ENCODE data around the gene NIFK. TPM values are rescaled to one million over a fixed set of nuclear protein-coding genes. Genes with fewer than 3 reads are reported as not detected.
A peak's percentile ranks its signal among the peaks of the same experiment; 100 is the strongest.
"Not testable (repeated sequence)": the region's sequence is repeated elsewhere in the genome, so short reads cannot be mapped to it uniquely, and the experiment has no call there.

NIFK gene
- total and polyA plus RNA-seq, 9 donors, result 45.3 to 66.4 (median 53.9) TPM

- no peaks in the 10 kb centered on the region for H3K27me3 ChIP-seq (ENCODE audit: control insufficient read depth, insufficient read depth, low read length)
- WGBS (ENCODE audit: insufficient coverage), result no CpG with 5 or more reads among the region's 1 CpG
- no peak for DNase-seq
- no peak overlapping the region for H3K27ac ChIP-seq (ENCODE audit: low read length)
- no peak overlapping the region for H3K4me3 ChIP-seq (ENCODE audit: low read length)
- no peaks in the 10 kb centered on the region for H3K9me3 ChIP-seq (replicated peaks; ENCODE audit: control insufficient read depth, low read depth, low read length)
- no peaks in the 10 kb centered on the region for H3K4me1 ChIP-seq (ENCODE audit: control insufficient read depth, insufficient read depth, low read length)
- H3K36me3 ChIP-seq (ENCODE audit: control insufficient read depth, insufficient read depth, low read length), result no peaks in the 10 kb centered on the region
Measured at GRCh38 chr2:121716126-121716525, 20.5 kb downstream of the NIFK start.

GRCh38 chr2:121711481-121711880 lies 25.2 kb downstream of the NIFK start:
- WGBS (ENCODE audit: insufficient coverage), result 73% methylated on average over 2 of the region's 3 CpGs
- H3K9me3 ChIP-seq (replicated peaks; ENCODE audit: control insufficient read depth, low read depth, low read length); H3K36me3 ChIP-seq (ENCODE audit: control insufficient read depth, insufficient read depth, low read length); H3K27ac ChIP-seq (ENCODE audit: low read length); H3K4me3 ChIP-seq (ENCODE audit: low read length); H3K27me3 ChIP-seq (ENCODE audit: control insufficient read depth, insufficient read depth, low read length); H3K4me1 ChIP-seq (ENCODE audit: control insufficient read depth, insufficient read depth, low read length); DNase-seq: not testable (repeated sequence)

- no peaks in the 10 kb centered on the region for H3K4me1 ChIP-seq (ENCODE audit: control insufficient read depth, insufficient read depth, low read length)
- 83% methylated on average over 4 of the region's 7 CpGs for WGBS (ENCODE audit: insufficient coverage)
- DNase-seq, result no peak
- no peak overlapping the region for H3K27ac ChIP-seq (ENCODE audit: low read length)
- no peak overlapping the region for H3K4me3 ChIP-seq (ENCODE audit: low read length)
- no peaks in the 10 kb centered on the region for H3K36me3 ChIP-seq (ENCODE audit: control insufficient read depth, insufficient read depth, low read length)
- no peaks in the 10 kb centered on the region for H3K9me3 ChIP-seq (replicated peaks; ENCODE audit: control insufficient read depth, low read depth, low read length)
- H3K27me3 ChIP-seq (ENCODE audit: control insufficient read depth, insufficient read depth, low read length), result no peaks in the 10 kb centered on the region
Measured at GRCh38 chr2:121710470-121711170, 26.1 kb downstream of the NIFK start.

GRCh38 chr2:121709776-121710469 lies 26.8 kb downstream of the NIFK start:
- H3K4me3 ChIP-seq (ENCODE audit: low read length), result no peak overlapping the region
- H3K27ac ChIP-seq (ENCODE audit: low read length), result no peak overlapping the region
- no peaks in the 10 kb centered on the region for H3K27me3 ChIP-seq (ENCODE audit: control insufficient read depth, insufficient read depth, low read length)
- 54% methylated on average over 4 of the region's 11 CpGs for WGBS (ENCODE audit: insufficient coverage)
- no peaks in the 10 kb centered on the region for H3K9me3 ChIP-seq (replicated peaks; ENCODE audit: control insufficient read depth, low read depth, low read length)
- no peak for DNase-seq
- H3K36me3 ChIP-seq (ENCODE audit: control insufficient read depth, insufficient read depth, low read length), result no peaks in the 10 kb centered on the region
- no peaks in the 10 kb centered on the region for H3K4me1 ChIP-seq (ENCODE audit: control insufficient read depth, insufficient read depth, low read length)

DNA sequence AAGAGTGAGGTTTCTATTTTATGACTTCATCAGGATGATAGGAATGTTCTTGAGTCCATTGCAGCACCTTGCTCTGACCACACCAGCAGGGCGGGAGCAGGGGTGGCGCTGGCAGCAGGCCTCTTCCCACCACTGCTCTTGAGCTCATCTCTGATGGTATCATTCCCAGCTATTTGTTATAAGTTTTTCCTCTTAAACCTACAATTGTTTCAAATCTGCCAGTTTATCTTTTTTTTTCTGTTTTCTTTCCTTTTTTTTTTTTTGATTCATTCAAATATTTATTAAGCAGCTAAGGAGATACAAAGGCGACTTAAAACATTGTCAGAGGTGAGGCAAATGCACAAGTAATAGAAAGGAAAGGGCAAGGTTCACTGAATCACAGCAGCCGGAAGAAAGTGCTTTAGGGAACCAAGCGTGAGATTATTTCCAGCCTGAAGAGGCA lies 28.7 kb downstream of the NIFK start:
- H3K27ac ChIP-seq (ENCODE audit: low read length), result no peak overlapping the region
- 86% methylated on average over 2 of the region's 5 CpGs for WGBS (ENCODE audit: insufficient coverage)
- no peaks in the 10 kb centered on the region for H3K27me3 ChIP-seq (ENCODE audit: control insufficient read depth, insufficient read depth, low read length)
- no peak for DNase-seq
- no peaks in the 10 kb centered on the region for H3K9me3 ChIP-seq (replicated peaks; ENCODE audit: control insufficient read depth, low read depth, low read length)
- H3K4me1 ChIP-seq (ENCODE audit: control insufficient read depth, insufficient read depth, low read length), result no peaks in the 10 kb centered on the region
- no peaks in the 10 kb centered on the region for H3K36me3 ChIP-seq (ENCODE audit: control insufficient read depth, insufficient read depth, low read length)
- H3K4me3 ChIP-seq (ENCODE audit: low read length), result no peak overlapping the region

- Histone ChIP-seq H3K27ac (ENCODE audit: low read length) (no peak overlapping the region), H3K4me3 (ENCODE audit: low read length) (no peak overlapping the region), H3K36me3 (ENCODE audit: control insufficient read depth, insufficient read depth, low read length) (no peaks in the 10 kb centered on the region), H3K4me1 (ENCODE audit: control insufficient read depth, insufficient read depth, low read length) (no peaks in the 10 kb centered on the region), H3K27me3 (ENCODE audit: control insufficient read depth, insufficient read depth, low read length) (no peaks in the 10 kb centered on the region), H3K9me3 (replicated peaks; ENCODE audit: control insufficient read depth, low read depth, low read length) (no peaks in the 10 kb centered on the region)
- no peak for DNase-seq
- 40% methylated on average over 1 of the region's 9 CpGs for WGBS (ENCODE audit: insufficient coverage)
Measured at GRCh38 chr2:121707344-121707919, 29.2 kb downstream of the NIFK start.

DNA sequence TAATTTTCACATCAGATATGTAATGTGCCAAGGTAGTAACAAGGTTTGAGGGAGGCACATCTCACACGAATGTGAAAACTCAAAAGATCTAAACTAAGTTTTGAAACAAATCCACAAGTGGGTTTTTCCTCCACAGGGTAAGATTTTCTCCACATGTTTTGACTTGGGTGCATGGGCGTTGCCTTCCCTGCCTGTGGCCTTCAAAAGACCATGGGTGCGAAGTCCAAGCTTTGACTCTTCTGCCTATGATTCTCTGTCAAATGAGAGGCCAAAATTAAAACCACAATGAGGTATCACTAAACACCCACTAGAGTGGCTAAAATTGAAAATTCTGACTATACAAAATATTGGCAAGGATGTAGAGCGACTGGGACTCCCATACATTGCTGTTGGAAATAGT lies 30.7 kb downstream of the NIFK start:
- Histone ChIP-seq H3K36me3 (ENCODE audit: control insufficient read depth, insufficient read depth, low read length) (no peaks in the 10 kb centered on the region), H3K27me3 (ENCODE audit: control insufficient read depth, insufficient read depth, low read length) (no peaks in the 10 kb centered on the region), H3K27ac (ENCODE audit: low read length) (no peak overlapping the region), H3K4me1 (ENCODE audit: control insufficient read depth, insufficient read depth, low read length) (no peaks in the 10 kb centered on the region), H3K9me3 (replicated peaks; ENCODE audit: control insufficient read depth, low read depth, low read length) (no peaks in the 10 kb centered on the region), H3K4me3 (ENCODE audit: low read length) (no peak overlapping the region)
- DNase-seq, result no peak
- 94% methylated on average over 3 of the region's 4 CpGs for WGBS (ENCODE audit: insufficient coverage)

DNA sequence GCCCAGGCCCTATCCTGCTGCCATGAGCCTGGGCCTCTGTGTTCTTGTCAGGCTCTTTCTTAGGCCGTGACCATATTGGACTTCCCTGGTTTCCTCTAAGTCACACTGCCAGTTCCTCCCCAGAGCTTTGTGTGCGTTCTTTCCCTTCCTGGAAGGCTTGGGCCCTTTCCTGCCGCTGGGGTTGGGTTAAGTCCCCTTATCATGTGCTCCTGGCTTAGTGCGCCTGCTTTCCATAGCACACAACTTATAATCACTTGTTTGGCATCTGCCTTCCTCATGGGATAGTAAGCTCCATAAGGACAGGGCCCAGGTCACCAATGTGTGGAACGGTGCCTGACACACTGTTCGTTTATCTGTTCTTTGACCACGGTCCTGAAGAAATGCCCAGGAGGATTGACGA lies 31.3 kb downstream of the NIFK start:
- no peaks in the 10 kb centered on the region for H3K9me3 ChIP-seq (replicated peaks; ENCODE audit: control insufficient read depth, low read depth, low read length)
- no peak overlapping the region for H3K4me3 ChIP-seq (ENCODE audit: low read length)
- H3K4me1 ChIP-seq (ENCODE audit: control insufficient read depth, insufficient read depth, low read length), result peaks cover under 1% of the 10 kb centered on the region
- no peaks in the 10 kb centered on the region for H3K27me3 ChIP-seq (ENCODE audit: control insufficient read depth, insufficient read depth, low read length)
- no peak for DNase-seq
- H3K27ac ChIP-seq (ENCODE audit: low read length), result no peak overlapping the region
- 68% methylated on average over 8 of the region's 8 CpGs for WGBS (ENCODE audit: insufficient coverage)
- no peaks in the 10 kb centered on the region for H3K36me3 ChIP-seq (ENCODE audit: control insufficient read depth, insufficient read depth, low read length)

GRCh38 chr2:121701761-121702160 lies 34.9 kb downstream of the NIFK start:
- H3K4me1 ChIP-seq (ENCODE audit: control insufficient read depth, insufficient read depth, low read length), result peaks cover 17% of the 10 kb centered on the region
- not testable (repeated sequence) for H3K9me3 ChIP-seq (replicated peaks; ENCODE audit: control insufficient read depth, low read depth, low read length); H3K36me3 ChIP-seq (ENCODE audit: control insufficient read depth, insufficient read depth, low read length); H3K27me3 ChIP-seq (ENCODE audit: control insufficient read depth, insufficient read depth, low read length); H3K4me3 ChIP-seq (ENCODE audit: low read length); DNase-seq; H3K27ac ChIP-seq (ENCODE audit: low read length)

DNA sequence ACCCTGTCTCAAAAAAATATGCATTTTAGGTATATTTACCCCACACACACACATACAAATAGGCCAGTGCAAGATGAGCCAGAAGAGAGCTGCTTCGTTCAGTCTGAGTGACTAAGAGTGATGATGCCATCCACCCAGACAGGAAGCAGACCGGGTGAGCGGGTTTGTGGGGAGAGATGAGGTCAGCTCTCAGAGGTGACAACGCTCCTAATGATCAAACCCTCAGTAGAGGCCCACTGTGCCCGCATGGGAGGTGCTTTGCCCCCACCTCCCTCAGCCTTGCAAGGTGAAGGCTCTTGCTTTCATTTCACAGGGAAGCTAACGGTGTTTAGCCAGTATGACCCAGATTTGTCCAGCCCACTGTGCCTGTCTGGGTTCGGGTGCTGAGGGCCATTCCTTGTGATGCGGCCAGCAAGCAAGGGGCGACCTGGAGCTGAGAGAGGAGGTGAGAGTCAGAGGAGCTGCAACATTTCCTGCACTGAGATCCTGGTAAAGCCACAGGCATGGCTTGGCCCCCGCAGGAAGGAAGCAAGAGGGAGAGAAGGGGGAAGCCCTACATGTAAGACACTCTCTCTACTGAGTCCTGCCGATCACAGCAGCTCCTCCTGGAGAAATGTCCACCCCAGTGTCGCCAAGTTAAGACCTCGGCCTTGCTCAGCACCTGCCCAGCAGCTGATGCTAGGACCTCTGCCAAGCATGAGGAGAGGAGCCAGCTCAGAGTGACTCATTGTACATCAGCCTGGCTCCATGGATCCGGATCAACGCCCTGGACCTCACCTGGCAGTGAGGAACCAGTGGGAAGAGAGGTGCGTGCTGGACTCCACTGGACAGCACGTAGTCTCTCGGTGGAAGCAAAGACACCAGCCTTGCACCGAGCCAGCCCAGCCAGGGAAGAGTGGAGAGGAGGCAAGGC lies 37.0 kb downstream of the NIFK start:
- WGBS (ENCODE audit: insufficient coverage), result 59% methylated on average over 16 of the region's 19 CpGs
- DNase-seq, result peak; percentile 43
- Histone ChIP-seq H3K4me1 (ENCODE audit: control insufficient read depth, insufficient read depth, low read length) (peaks cover 21% of the 10 kb centered on the region), H3K36me3 (ENCODE audit: control insufficient read depth, insufficient read depth, low read length) (no peaks in the 10 kb centered on the region), H3K27me3 (ENCODE audit: control insufficient read depth, insufficient read depth, low read length) (no peaks in the 10 kb centered on the region), H3K9me3 (replicated peaks; ENCODE audit: control insufficient read depth, low read depth, low read length) (no peaks in the 10 kb centered on the region), H3K27ac (ENCODE audit: low read length) (no peak overlapping the region), H3K4me3 (ENCODE audit: low read length) (no peak overlapping the region)
